Measurements from ENCODE around the gene FOXK2. TPM values are rescaled to one million over a fixed set of nuclear protein-coding genes. Genes with fewer than 3 reads are reported as not detected.
"Not testable (repeated sequence)": the region's sequence is repeated elsewhere in the genome, so short reads cannot be mapped to it uniquely, and the experiment has no call there.

The FOXK2 gene
- total RNA-seq, 1 donor from 2014 or later: 64.3 TPM

GRCh38 chr17:82551779-82552457 lies 32.4 kb downstream of the FOXK2 start:
- Mint-ChIP-seq H3K27me3 (ENCODE audit: unreplicated experiment) (no peaks in the 10 kb centered on the region), H3K36me3 (ENCODE audit: low read depth, unreplicated experiment) (no peaks in the 10 kb centered on the region), H3K4me3 (ENCODE audit: unreplicated experiment) (no peak overlapping the region), H3K9me3 (ENCODE audit: unreplicated experiment) (no peaks in the 10 kb centered on the region), H3K27ac (ENCODE audit: unreplicated experiment) (peak overlapping the region; percentile 16), H3K4me1 (ENCODE audit: unreplicated experiment) (peaks cover 4% of the 10 kb centered on the region)
- peak; percentile 68 for DNase-seq (ENCODE audit: low spot score)
- TF ChIP-seq CTCF (IDR thresholded peaks at IDR 0.05; ENCODE audit: unreplicated experiment): peak; percentile 45

GRCh38 chr17:82552580-82552979 lies 33.0 kb downstream of the FOXK2 start:
- H3K4me1 Mint-ChIP-seq (ENCODE audit: unreplicated experiment): peaks cover 4% of the 10 kb centered on the region
- DNase-seq (ENCODE audit: low spot score): no peak
- H3K27ac Mint-ChIP-seq (ENCODE audit: unreplicated experiment): no peak overlapping the region
- H3K36me3 Mint-ChIP-seq (ENCODE audit: low read depth, unreplicated experiment): no peaks in the 10 kb centered on the region
- no peaks in the 10 kb centered on the region for H3K27me3 Mint-ChIP-seq (ENCODE audit: unreplicated experiment)
- H3K9me3 Mint-ChIP-seq (ENCODE audit: unreplicated experiment): no peaks in the 10 kb centered on the region
- no peak for TF ChIP-seq CTCF (IDR thresholded peaks at IDR 0.05; ENCODE audit: unreplicated experiment)
- H3K4me3 Mint-ChIP-seq (ENCODE audit: unreplicated experiment): no peak overlapping the region

DNA sequence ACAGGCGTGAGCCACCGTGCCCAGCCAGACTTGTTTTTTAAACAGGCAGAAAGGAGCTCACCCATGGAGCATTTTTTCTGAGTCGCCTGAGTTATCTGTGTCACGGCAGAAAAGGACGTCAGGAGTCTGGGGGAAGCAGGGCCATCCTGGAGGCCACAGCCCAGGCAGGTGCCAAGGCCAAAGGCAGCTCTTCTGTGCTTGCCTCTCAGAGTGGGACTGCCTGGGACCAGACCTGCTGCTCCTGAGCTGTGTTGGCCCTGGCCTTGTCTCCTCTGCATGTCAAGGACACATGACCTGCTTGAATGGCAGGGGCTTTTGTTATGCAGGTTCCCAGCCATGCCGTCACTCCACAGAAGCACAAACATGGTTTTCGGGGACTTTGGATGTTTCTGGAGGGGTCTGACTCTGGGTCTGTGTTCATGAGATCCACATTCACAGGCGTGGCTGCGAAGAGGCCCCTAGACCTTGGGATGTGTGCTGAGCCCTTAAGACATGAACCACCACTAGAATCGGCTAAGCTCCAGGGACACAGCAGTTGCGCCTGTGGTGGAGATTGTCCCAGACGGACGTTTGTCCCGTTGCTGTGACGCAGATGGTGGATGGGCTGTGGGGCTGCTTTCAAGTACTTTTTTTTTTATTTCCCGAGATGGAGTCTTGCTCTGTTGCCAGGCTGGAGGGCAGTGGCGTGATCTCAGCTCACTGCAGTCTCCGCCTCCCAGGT lies 33.8 kb downstream of the FOXK2 start:
- no peak for DNase-seq (ENCODE audit: low spot score)
- Mint-ChIP-seq H3K36me3 (ENCODE audit: low read depth, unreplicated experiment) (no peaks in the 10 kb centered on the region), H3K9me3 (ENCODE audit: unreplicated experiment) (no peaks in the 10 kb centered on the region), H3K4me3 (ENCODE audit: unreplicated experiment) (no peak overlapping the region), H3K4me1 (ENCODE audit: unreplicated experiment) (peaks cover 4% of the 10 kb centered on the region), H3K27ac (ENCODE audit: unreplicated experiment) (no peak overlapping the region), H3K27me3 (ENCODE audit: unreplicated experiment) (no peaks in the 10 kb centered on the region)
- TF ChIP-seq CTCF (IDR thresholded peaks at IDR 0.05; ENCODE audit: unreplicated experiment): no peak

GRCh38 chr17:82557510-82557909 lies 38.0 kb downstream of the FOXK2 start:
- not testable (repeated sequence) for H3K27ac Mint-ChIP-seq (ENCODE audit: unreplicated experiment); DNase-seq (ENCODE audit: low spot score); H3K4me1 Mint-ChIP-seq (ENCODE audit: unreplicated experiment); H3K9me3 Mint-ChIP-seq (ENCODE audit: unreplicated experiment); H3K36me3 Mint-ChIP-seq (ENCODE audit: low read depth, unreplicated experiment); H3K4me3 Mint-ChIP-seq (ENCODE audit: unreplicated experiment); H3K27me3 Mint-ChIP-seq (ENCODE audit: unreplicated experiment)

GRCh38 chr17:82559566-82560251 lies 40.2 kb downstream of the FOXK2 start:
- no peak overlapping the region for H3K27ac Mint-ChIP-seq (ENCODE audit: unreplicated experiment)
- peaks cover 6% of the 10 kb centered on the region for H3K27me3 Mint-ChIP-seq (ENCODE audit: unreplicated experiment)
- H3K4me3 Mint-ChIP-seq (ENCODE audit: unreplicated experiment): no peak overlapping the region
- H3K36me3 Mint-ChIP-seq (ENCODE audit: low read depth, unreplicated experiment): peaks cover 5% of the 10 kb centered on the region
- peaks cover 6% of the 10 kb centered on the region for H3K4me1 Mint-ChIP-seq (ENCODE audit: unreplicated experiment)
- DNase-seq (ENCODE audit: low spot score): no peak
- TF ChIP-seq CTCF (IDR thresholded peaks at IDR 0.05; ENCODE audit: unreplicated experiment): no peak
- H3K9me3 Mint-ChIP-seq (ENCODE audit: unreplicated experiment): no peaks in the 10 kb centered on the region
